Fibroblast of lung (primary cell): Measurements from ENCODE around the gene OPRM1. TPM values are rescaled to one million over a fixed set of nuclear protein-coding genes. Genes with fewer than 3 reads are reported as not detected.
"Not testable (repeated sequence)": the region's sequence is repeated elsewhere in the genome, so short reads cannot be mapped to it uniquely, and the experiment has no call there.

ENCODE experiments used
- DNase-seq, 2 donors: peaks; one replicate each; pipeline versions ENCODE4 v3.0.0 to v3.0.0-alpha.2; 2010; ENCODE audit warnings: low read depth in 2 of 2
- H2AFZ ChIP-seq: 2 replicates; pipeline ENCODE4 v1.5.1; 2012; ENCODE audit warnings: low read length, control low read depth, inconsistent platforms
- H3K27ac ChIP-seq: 2 replicates; pipeline ENCODE4 v1.5.1; 2011; ENCODE audit warnings: low read length, control low read depth; ENCODE audit not compliant: insufficient read depth
- H3K27me3 ChIP-seq: 2 replicates; pipeline ENCODE4 v1.5.1; 2011; ENCODE audit warnings: mild to moderate bottlenecking, low read length; ENCODE audit not compliant: control insufficient read depth, insufficient read depth
- H3K36me3 ChIP-seq: 2 replicates; pipeline ENCODE4 v1.5.1; 2011; ENCODE audit warnings: low read length; ENCODE audit not compliant: control insufficient read depth, insufficient read depth
- H3K4me1 ChIP-seq: 2 replicates; pipeline ENCODE4 v1.5.1; 2011; ENCODE audit warnings: low read length; ENCODE audit not compliant: control insufficient read depth, insufficient read depth; ENCODE audit errors: extremely low read depth
- H3K4me2 ChIP-seq: 2 replicates; pipeline ENCODE4 v1.5.1; 2011; ENCODE audit warnings: low read length, control low read depth; ENCODE audit not compliant: insufficient read depth; ENCODE audit errors: extremely low read depth
- H3K4me3 ChIP-seq, 4 experiments: fragments of 200-600 bp in 1 of 4; sonication (generic) in 1 of 4; replicated peaks in 1 of 4; 2 replicates each; pipeline ENCODE4 v1.5.1; 2011 to 2016; ENCODE audit warnings: low read length in 4 of 4, low read depth in 3 of 4, mild to moderate bottlenecking in 3 of 4, control low read depth in 2 of 4, inconsistent platforms in 1 of 4, mixed read lengths in 1 of 4; ENCODE audit not compliant: insufficient read depth in 1 of 4; ENCODE audit errors: control extremely low read depth in 1 of 4
- H3K79me2 ChIP-seq: 2 replicates; pipeline ENCODE4 v1.5.1; 2012; ENCODE audit warnings: mild to moderate bottlenecking, low read length, inconsistent platforms; ENCODE audit not compliant: control insufficient read depth, insufficient read depth
- H3K9ac ChIP-seq: 2 replicates; pipeline ENCODE4 v1.5.1; 2011; ENCODE audit warnings: mild to moderate bottlenecking, low read length, control low read depth; ENCODE audit not compliant: insufficient read depth
- H3K9me3 ChIP-seq: 2 replicates; pipeline ENCODE4 v1.5.1; 2012; ENCODE audit warnings: low read depth, low read length; ENCODE audit not compliant: control insufficient read depth, insufficient read depth
- H4K20me1 ChIP-seq: 2 replicates; pipeline ENCODE4 v1.5.1; 2011; ENCODE audit warnings: low read length; ENCODE audit not compliant: control insufficient read depth, insufficient read depth; ENCODE audit errors: extremely low read depth
- EZH2 ChIP-seq: IDR thresholded peaks from 2 replicates; pipeline ENCODE4 v1.5.1; 2012; ENCODE audit warnings: low read length, control low read depth, mild to moderate bottlenecking; ENCODE audit errors: missing control alignments
- polyA plus RNA-seq, 2 donors: library from polyadenylated mRNA; depleted of rRNA in 1 of 2; stranded (reverse) in 1 of 2; unstranded in 1 of 2; fragments of >200 nt; gene quantifications; 2 replicates each; pipeline ENCODE4 v1.2.1, GENCODE V29; 2011 to 2012; ENCODE audit warnings: missing spikeins in 1 of 2
- total RNA-seq: library from RNA; depleted of rRNA; stranded (reverse); fragments of >200 nt; gene quantifications from 2 replicates; pipeline ENCODE4 v1.2.1, GENCODE V29; 2014
- TF ChIP-seq, protein P1 (sequence below), 2 donors: IDR thresholded peaks in 1 of 2; conservative IDR thresholded peaks in 1 of 2; 1 replicate in 1 of 2; 2 replicates in 1 of 2; pipeline ENCODE4 v1.5.1; 2011 to 2012; ENCODE audit warnings: low read length in 2 of 2, control low read depth in 1 of 2, inconsistent platforms in 1 of 2, low read depth in 1 of 2, mild to moderate bottlenecking in 1 of 2

Gene OPRM1
- total and polyA plus RNA-seq, 2 donors (not counting 1 experiment from before 2014, with no cell fraction given) = not detected

DNA sequence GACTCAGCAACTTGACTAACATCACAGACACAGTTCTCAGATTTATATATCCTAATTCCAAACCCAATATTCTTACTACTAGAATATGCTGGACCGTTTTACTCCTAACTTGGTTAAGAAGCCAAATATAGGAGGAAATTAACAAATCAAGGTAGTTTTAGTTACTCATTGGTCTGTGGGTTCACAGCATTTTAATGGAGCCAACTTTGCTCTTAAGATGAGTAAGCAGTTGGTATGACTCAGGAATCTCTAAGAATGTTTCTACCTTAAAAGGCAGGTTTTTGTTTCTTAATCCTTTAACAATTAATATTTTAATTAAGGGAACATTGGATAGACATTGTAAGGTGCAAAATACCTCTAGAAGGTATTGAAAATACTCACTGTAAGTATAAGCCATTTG, 31.6 kb downstream of the OPRM1 start:
- DNase-seq = peak in 1 of 2 donors; percentile 27
- Histone ChIP-seq H3K4me2 (no peak overlapping the region), H4K20me1 (no peaks in the 10 kb centered on the region), H3K27ac (no peak overlapping the region), H3K9ac (no peak overlapping the region), H2AFZ (no peak overlapping the region), H3K4me1 (no peaks in the 10 kb centered on the region), H3K9me3 (no peaks in the 10 kb centered on the region), H3K36me3 (no peaks in the 10 kb centered on the region), H3K79me2 (no peaks in the 10 kb centered on the region), H3K27me3 (no peaks in the 10 kb centered on the region), H3K4me3 (no peak overlapping the region)
- TF ChIP-seq, protein P1, sequence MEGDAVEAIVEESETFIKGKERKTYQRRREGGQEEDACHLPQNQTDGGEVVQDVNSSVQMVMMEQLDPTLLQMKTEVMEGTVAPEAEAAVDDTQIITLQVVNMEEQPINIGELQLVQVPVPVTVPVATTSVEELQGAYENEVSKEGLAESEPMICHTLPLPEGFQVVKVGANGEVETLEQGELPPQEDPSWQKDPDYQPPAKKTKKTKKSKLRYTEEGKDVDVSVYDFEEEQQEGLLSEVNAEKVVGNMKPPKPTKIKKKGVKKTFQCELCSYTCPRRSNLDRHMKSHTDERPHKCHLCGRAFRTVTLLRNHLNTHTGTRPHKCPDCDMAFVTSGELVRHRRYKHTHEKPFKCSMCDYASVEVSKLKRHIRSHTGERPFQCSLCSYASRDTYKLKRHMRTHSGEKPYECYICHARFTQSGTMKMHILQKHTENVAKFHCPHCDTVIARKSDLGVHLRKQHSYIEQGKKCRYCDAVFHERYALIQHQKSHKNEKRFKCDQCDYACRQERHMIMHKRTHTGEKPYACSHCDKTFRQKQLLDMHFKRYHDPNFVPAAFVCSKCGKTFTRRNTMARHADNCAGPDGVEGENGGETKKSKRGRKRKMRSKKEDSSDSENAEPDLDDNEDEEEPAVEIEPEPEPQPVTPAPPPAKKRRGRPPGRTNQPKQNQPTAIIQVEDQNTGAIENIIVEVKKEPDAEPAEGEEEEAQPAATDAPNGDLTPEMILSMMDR (conservative IDR thresholded peaks at IDR 0.05 in 1 of 2, IDR thresholded peaks at IDR 0.05 in 1 of 2; ENCODE audit: low read depth in 1 of 2, low read length in 2 of 2) = no peak
- no peak for TF ChIP-seq EZH2

DNA sequence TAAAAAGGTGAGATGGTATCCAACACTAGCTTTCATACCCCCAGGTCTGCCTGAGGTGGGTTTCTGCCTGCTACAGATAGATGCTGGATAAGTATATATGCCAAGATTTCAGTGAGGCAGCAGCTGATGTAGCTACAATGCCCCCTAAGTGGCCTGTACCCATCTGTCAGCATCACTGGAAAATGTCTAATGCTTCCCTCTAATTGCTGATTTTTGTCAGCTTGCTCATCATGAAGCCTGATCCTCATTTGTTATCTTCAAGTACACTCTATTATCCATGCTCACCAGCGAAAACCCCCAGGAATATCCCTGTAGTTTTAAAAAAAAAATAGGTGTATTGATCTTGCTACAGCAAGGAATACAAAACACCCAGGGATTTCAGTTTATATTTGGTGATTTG, 32.2 kb downstream of the OPRM1 start:
- Histone ChIP-seq H3K27ac (no peak overlapping the region), H3K9ac (no peak overlapping the region), H3K4me3 (no peak overlapping the region), H3K27me3 (no peaks in the 10 kb centered on the region), H3K4me1 (no peaks in the 10 kb centered on the region), H3K9me3 (no peaks in the 10 kb centered on the region), H4K20me1 (no peaks in the 10 kb centered on the region), H3K36me3 (no peaks in the 10 kb centered on the region), H3K4me2 (no peak overlapping the region), H3K79me2 (no peaks in the 10 kb centered on the region), H2AFZ (no peak overlapping the region)
- TF ChIP-seq, protein P1 (conservative IDR thresholded peaks at IDR 0.05 in 1 of 2, IDR thresholded peaks at IDR 0.05 in 1 of 2; ENCODE audit: low read depth in 1 of 2, low read length in 2 of 2) = no peak
- no peak for TF ChIP-seq EZH2
- no peak for DNase-seq

DNA sequence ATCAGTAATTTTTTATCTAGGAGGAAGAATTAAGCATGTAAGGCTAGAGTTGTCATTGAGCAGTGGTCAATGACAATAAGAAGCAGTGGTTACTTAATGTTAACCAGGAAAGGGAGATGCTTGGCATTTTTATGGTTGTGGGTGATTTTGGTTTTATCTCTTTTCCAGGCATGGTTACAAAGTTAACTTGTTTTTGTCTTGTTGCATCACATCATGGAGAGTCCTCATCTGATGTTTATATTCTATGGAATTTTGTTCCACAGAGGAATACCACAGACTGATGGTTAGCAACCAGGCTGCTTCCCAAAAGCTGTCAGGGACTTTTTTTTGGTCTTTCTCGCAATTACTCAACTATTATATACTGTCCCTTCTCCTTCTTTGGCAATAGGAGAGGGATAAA, 32.7 kb downstream of the OPRM1 start:
- H3K9me3 ChIP-seq = no peaks in the 10 kb centered on the region
- no peak overlapping the region for H3K4me2 ChIP-seq

DNA sequence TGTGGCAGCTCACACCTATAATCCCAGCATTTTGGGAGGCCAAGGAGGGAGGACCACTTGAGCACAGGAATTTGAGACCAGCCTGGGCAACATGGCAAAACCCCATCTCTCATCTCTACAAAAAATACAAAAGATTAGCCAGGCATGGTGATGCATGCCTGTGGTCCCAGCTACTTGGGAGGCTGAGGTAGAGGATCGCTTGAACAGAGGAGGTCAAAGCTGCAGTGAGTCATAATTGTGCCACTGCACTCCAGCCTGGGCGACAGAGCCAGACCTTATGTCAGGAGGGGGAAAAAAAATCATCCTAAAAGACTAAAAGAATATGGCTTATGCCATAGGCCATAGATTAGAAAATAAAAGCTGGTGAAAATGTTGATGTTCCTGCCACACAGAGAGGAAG, 39.6 kb downstream of the OPRM1 start:
- H4K20me1 ChIP-seq, H3K79me2 ChIP-seq, H3K36me3 ChIP-seq, H3K4me2 ChIP-seq, H3K27me3 ChIP-seq, H3K27ac ChIP-seq, DNase-seq, H2AFZ ChIP-seq, H3K9me3 ChIP-seq, H3K9ac ChIP-seq, H3K4me3 ChIP-seq, H3K4me1 ChIP-seq: not testable (repeated sequence)

More for the DNA sequence above, 32.7 kb downstream of the OPRM1 start:
- peak in 1 of 2 donors; percentile 36 for DNase-seq
- Histone ChIP-seq H3K9ac (no peak overlapping the region), H2AFZ (no peak overlapping the region), H4K20me1 (no peaks in the 10 kb centered on the region), H3K36me3 (no peaks in the 10 kb centered on the region), H3K79me2 (no peaks in the 10 kb centered on the region), H3K4me3 (no peak overlapping the region), H3K27ac (no peak overlapping the region), H3K27me3 (no peaks in the 10 kb centered on the region), H3K4me1 (no peaks in the 10 kb centered on the region)
- TF ChIP-seq EZH2 = no peak
- TF ChIP-seq, protein P1 (conservative IDR thresholded peaks at IDR 0.05 in 1 of 2, IDR thresholded peaks at IDR 0.05 in 1 of 2; ENCODE audit: low read depth in 1 of 2, low read length in 2 of 2) = no peak
